H1 (cell line): ENCODE results near the gene C3. TPM values are rescaled to one million over a fixed set of nuclear protein-coding genes. Genes with fewer than 3 reads are reported as not detected.

Experiments used
- CTCF ChIA-PET: fragments of 300-600 bp; sonication (Branson Sonifier 250); formaldehyde crosslinking; loops from one replicate; lab custom pipeline; 2021; ENCODE audit not compliant: partially characterized antibody; lab: Charles Lee
- POLR2A ChIA-PET: fragments of 300-600 bp; sonication (Branson Sonifier 250); formaldehyde crosslinking; loops from one replicate; lab custom pipeline; 2021; ENCODE audit warnings: inconsistent platforms; ENCODE audit not compliant: partially characterized antibody; lab: Charles Lee
- DNase-seq, 2 experiments: peaks; one replicate each; pipeline versions ENCODE4 v3.0.0 to v3.0.0-alpha.2; 2010 to 2022; ENCODE audit warnings: low spot score in 2 of 2, low read depth in 1 of 2, mixed read lengths in 1 of 2
- FAIRE-seq: peaks from 2 replicates; lab custom pipeline; 2011; peaks lifted over from hg19 to GRCh38; lab: Jason Lieb, UNC
- H2AFZ ChIP-seq: 2 replicates; pipeline ENCODE4 v1.8.1; 2012; ENCODE audit warnings: low read length, inconsistent platforms
- H2AK5ac ChIP-seq: 2 replicates; pipeline ENCODE4 v1.6.1; 2013; ENCODE audit warnings: low read depth, low read length
- H2BK120ac ChIP-seq: replicated peaks from 2 replicates; pipeline ENCODE3; 2013; ENCODE audit warnings: low read depth, low read length, inconsistent platforms
- H2BK12ac ChIP-seq: 2 replicates; pipeline ENCODE4 v1.6.1; 2013; ENCODE audit warnings: low read depth, low read length
- H2BK15ac ChIP-seq: 2 replicates; pipeline ENCODE4 v1.6.1; 2013; ENCODE audit warnings: low read length
- H2BK20ac ChIP-seq: 2 replicates; pipeline ENCODE4 v1.6.1; 2013; ENCODE audit warnings: low read length
- H2BK5ac ChIP-seq: 2 replicates; pipeline ENCODE4 v1.6.1; 2013; ENCODE audit warnings: low read depth, low read length
- H3K14ac ChIP-seq: 2 replicates; pipeline ENCODE4 v1.6.1; 2013; ENCODE audit warnings: inconsistent platforms; ENCODE audit not compliant: insufficient read length
- H3K18ac ChIP-seq: 2 replicates; pipeline ENCODE4 v1.6.1; 2013; ENCODE audit warnings: low read length; ENCODE audit errors: extremely low read depth
- H3K23ac ChIP-seq: 2 replicates; pipeline ENCODE4 v1.6.1; 2013; ENCODE audit warnings: inconsistent platforms; ENCODE audit not compliant: insufficient read length
- H3K23me2 ChIP-seq: 2 replicates; pipeline ENCODE4 v1.6.1; 2013; ENCODE audit warnings: low read depth, low read length
- H3K27ac ChIP-seq: 2 replicates; pipeline ENCODE4 v1.6.1; 2011; ENCODE audit warnings: low read depth, low read length, inconsistent platforms
- H3K27me3 ChIP-seq, 4 experiments: replicated peaks in 1 of 4; 1 replicate in 1 of 4; 2 replicates in 3 of 4; pipeline versions ENCODE4 v1.6.1 to v1.8.1; 2011 to 2013; ENCODE audit warnings: low read length in 3 of 4, mild to moderate bottlenecking in 3 of 4, inconsistent platforms in 2 of 4, mixed read lengths in 2 of 4, moderate library complexity in 1 of 4; ENCODE audit not compliant: control insufficient read depth in 3 of 4, insufficient read depth in 3 of 4; ENCODE audit errors: extremely low read depth in 1 of 4
- H3K36me3 ChIP-seq, 4 experiments: 2 replicates each; pipeline versions ENCODE4 v1.6.1 to v1.8.1; 2011 to 2013; ENCODE audit warnings: mild to moderate bottlenecking in 4 of 4, low read length in 3 of 4, moderate library complexity in 2 of 4, control low read depth in 1 of 4, inconsistent platforms in 1 of 4; ENCODE audit not compliant: insufficient read depth in 4 of 4, control insufficient read depth in 2 of 4
- H3K4ac ChIP-seq: replicated peaks from 2 replicates; pipeline ENCODE3; 2013; ENCODE audit warnings: low read length, low read depth, mixed read lengths, inconsistent platforms; ENCODE audit not compliant: insufficient read length
- H3K4me1 ChIP-seq, 4 experiments: replicated peaks in 1 of 4; 1 replicate in 1 of 4; 2 replicates in 3 of 4; pipeline versions ENCODE4 v1.6.1 to v1.8.1; 2011 to 2013; ENCODE audit warnings: low read length in 3 of 4, inconsistent platforms in 2 of 4, mixed read lengths in 1 of 4; ENCODE audit not compliant: insufficient read depth in 4 of 4, control insufficient read depth in 3 of 4
- H3K4me2 ChIP-seq, 2 experiments: 2 replicates each; pipeline versions ENCODE4 v1.6.1 to v1.8.1; 2011 to 2013; ENCODE audit warnings: low read depth in 2 of 2, low read length in 2 of 2, control low read depth in 1 of 2, inconsistent platforms in 1 of 2, mild to moderate bottlenecking in 1 of 2; ENCODE audit not compliant: insufficient read depth in 1 of 2
- H3K4me3 ChIP-seq, 4 experiments: fragments of 200-600, 300-600 bp in 1 of 4; sonication (generic), shearing (Covaris generic), sonication (Bioruptor Twin) in 1 of 4; 2 replicates each; pipeline versions ENCODE4 v1.5.1 to v1.8.1; 2011 to 2016; ENCODE audit warnings: low read length in 4 of 4, low read depth in 3 of 4, control low read depth in 2 of 4, inconsistent platforms in 2 of 4, mild to moderate bottlenecking in 2 of 4, mixed read lengths in 1 of 4, moderate library complexity in 1 of 4; ENCODE audit not compliant: insufficient read depth in 2 of 4; ENCODE audit errors: extremely low read depth in 1 of 4
- H3K56ac ChIP-seq: replicated peaks from 2 replicates; pipeline ENCODE3; 2013; ENCODE audit warnings: low read depth, mild to moderate bottlenecking, mixed read lengths, low read length, inconsistent platforms; ENCODE audit not compliant: insufficient read length
- H3K79me1 ChIP-seq: 2 replicates; pipeline ENCODE4 v1.6.1; 2013; ENCODE audit warnings: low read depth, low read length, control low read depth
- H3K79me2 ChIP-seq, 2 experiments: 2 replicates each; pipeline versions ENCODE4 v1.6.1 to v1.8.1; 2012 to 2013; ENCODE audit warnings: low read length in 2 of 2, mild to moderate bottlenecking in 2 of 2, inconsistent platforms in 1 of 2; ENCODE audit not compliant: insufficient read depth in 2 of 2, control insufficient read depth in 1 of 2
- H3K9ac ChIP-seq, 4 experiments: replicated peaks in 1 of 4; 1 replicate in 1 of 4; 2 replicates in 3 of 4; pipeline versions ENCODE4 v1.6.1 to v1.8.1; 2011 to 2013; ENCODE audit warnings: low read depth in 3 of 4, low read length in 3 of 4, control low read depth in 2 of 4, mild to moderate bottlenecking in 2 of 4, moderate library complexity in 2 of 4, inconsistent platforms in 1 of 4; ENCODE audit errors: extremely low read depth in 1 of 4
- H3K9me3 ChIP-seq, 2 experiments: 2 replicates each; pipeline versions ENCODE4 v1.6.1 to v1.8.1; 2012 to 2013; ENCODE audit warnings: mild to moderate bottlenecking in 2 of 2, moderate library complexity in 2 of 2, control low read depth in 1 of 2, inconsistent platforms in 1 of 2, low read depth in 1 of 2, low read length in 1 of 2, mixed read lengths in 1 of 2; ENCODE audit not compliant: insufficient read depth in 2 of 2
- H4K20me1 ChIP-seq, 2 experiments: replicated peaks in 1 of 2; 2 replicates each; pipeline versions ENCODE3 to v1.8.1; 2011 to 2013; ENCODE audit warnings: inconsistent platforms in 2 of 2, low read length in 2 of 2, mild to moderate bottlenecking in 1 of 2; ENCODE audit not compliant: insufficient read depth in 2 of 2, control insufficient read depth in 1 of 2
- H4K5ac ChIP-seq: 2 replicates; pipeline ENCODE4 v1.6.1; 2013; ENCODE audit warnings: low read length, low read depth, mixed read lengths, inconsistent platforms; ENCODE audit not compliant: insufficient read length
- H4K8ac ChIP-seq: 2 replicates; pipeline ENCODE4 v1.8.0; 2013; ENCODE audit warnings: mild to moderate bottlenecking, moderate library complexity, low read length, inconsistent platforms; ENCODE audit not compliant: insufficient read depth; ENCODE audit errors: extremely low read depth
- H4K91ac ChIP-seq: replicated peaks from 2 replicates; pipeline ENCODE3; 2013; ENCODE audit warnings: low read length, mixed read lengths, inconsistent platforms; ENCODE audit not compliant: insufficient read length
- CBX5 ChIP-seq: fragments of 300-800, 300-1000 bp; sonication (generic); IDR thresholded peaks from 2 replicates; pipeline ENCODE4 v1.7.1; 2016; ENCODE audit warnings: antibody characterized with exemption, low read length, low read depth
- CEBPB ChIP-seq: IDR thresholded peaks from 2 replicates; pipeline ENCODE4 v1.6.1; 2012; ENCODE audit warnings: low read depth, low read length
- CTBP2 ChIP-seq: IDR thresholded peaks from 2 replicates; pipeline ENCODE4 v1.7.0; 2011; ENCODE audit warnings: borderline replicate concordance, mild to moderate bottlenecking, moderate library complexity, mixed read lengths, low read length; ENCODE audit not compliant: insufficient read depth, insufficient read length
- EGR1 ChIP-seq: IDR thresholded peaks from 2 replicates; pipeline ENCODE4 v1.6.1; 2011; ENCODE audit warnings: low read depth, low read length, borderline replicate concordance
- EP300 ChIP-seq, 2 experiments: IDR thresholded peaks; 1 replicate in 1 of 2; 2 replicates in 1 of 2; pipeline ENCODE4 v1.6.1; 2011 to 2012; ENCODE audit warnings: low read depth in 2 of 2, low read length in 2 of 2, mild to moderate bottlenecking in 2 of 2, borderline replicate concordance in 1 of 2, inconsistent platforms in 1 of 2, moderate library complexity in 1 of 2
- JUND ChIP-seq: IDR thresholded peaks from 2 replicates; pipeline ENCODE4 v1.6.1; 2011; ENCODE audit warnings: mild to moderate bottlenecking, improper control_type of control experiment, low read length
- MAFK ChIP-seq: IDR thresholded peaks from 2 replicates; pipeline ENCODE4 v1.6.1; 2012; ENCODE audit warnings: low read depth, mild to moderate bottlenecking, improper control_type of control experiment, low read length
- PHF8 ChIP-seq: fragments of 200-600 bp; sonication (generic); conservative IDR thresholded peaks from 2 replicates; pipeline ENCODE4 v1.7.1; 2012; ENCODE audit warnings: low read depth, mild to moderate bottlenecking, inconsistent platforms, low read length, moderate library complexity
- POLR2A ChIP-seq, 2 experiments: IDR thresholded peaks; 1 replicate in 1 of 2; 2 replicates in 1 of 2; pipeline ENCODE4 v1.6.1; 2011; ENCODE audit warnings: low read depth in 2 of 2, low read length in 2 of 2, mild to moderate bottlenecking in 2 of 2; ENCODE audit errors: control extremely low read depth in 1 of 2
- POLR2AphosphoS5 ChIP-seq: IDR thresholded peaks from 2 replicates; pipeline ENCODE4 v1.6.1; 2011; ENCODE audit warnings: low read depth, low read length
- POU5F1 ChIP-seq: IDR thresholded peaks from 2 replicates; pipeline ENCODE4 v1.6.1; 2011; ENCODE audit warnings: low read depth, mild to moderate bottlenecking, low read length, moderate library complexity
- RXRA ChIP-seq: IDR thresholded peaks from 2 replicates; pipeline ENCODE4 v1.6.1; 2011; ENCODE audit warnings: low read depth, mild to moderate bottlenecking, low read length, moderate library complexity; ENCODE audit not compliant: insufficient read depth
- SIRT6 ChIP-seq: IDR thresholded peaks from one replicate; pipeline ENCODE4 v1.7.1; 2012; ENCODE audit warnings: low read length, inconsistent platforms
- SP1 ChIP-seq: IDR thresholded peaks from 2 replicates; pipeline ENCODE4 v1.6.1; 2011; ENCODE audit warnings: low read depth, low read length
- SP4 ChIP-seq: IDR thresholded peaks from 2 replicates; pipeline ENCODE4 v1.6.1; 2012; ENCODE audit warnings: low read length, inconsistent platforms
- TCF12 ChIP-seq: IDR thresholded peaks from 2 replicates; pipeline ENCODE4 v1.6.1; 2011; ENCODE audit warnings: low read depth, mild to moderate bottlenecking, low read length
- TEAD4 ChIP-seq: IDR thresholded peaks from 2 replicates; pipeline ENCODE4 v1.6.1; 2012; ENCODE audit warnings: low read depth, low read length, inconsistent platforms, mixed read lengths
- WGBS, 2 experiments: shearing (Covaris generic) in 1 of 2; methylation state at CpG; one replicate each; pipeline versions ENCODE4 v1.1.6 to v1.1.7; 2013 to 2015; ENCODE audit warnings: low lambda C conversion rate in 2 of 2, mixed read lengths in 2 of 2, inconsistent platforms in 1 of 2, low coverage in 1 of 2, missing lambda C conversion rate in 1 of 2; ENCODE audit not compliant: insufficient replicate concordance in 2 of 2, insufficient coverage in 1 of 2, insufficient read length in 1 of 2; ENCODE audit errors: extremely low coverage in 1 of 2, missing lambda C conversion rate in 1 of 2; 5-methylcytosine and 5-hydroxymethylcytosine counted together
- polyA plus RNA-seq, 7 experiments: library from polyadenylated mRNA; depleted of rRNA in 3 of 7; stranded (reverse) in 5 of 7; unstranded in 2 of 7; fragments of >200 nt in 5 of 7; fragments of 200-250 nt in 2 of 7; gene quantifications; 1 replicate in 5 of 7; 2 replicates in 1 of 7; 4 replicates in 1 of 7; pipeline versions ENCODE4 v1.2.1 to v1.2.3, GENCODE V29; 2011 to 2013; ENCODE audit warnings: missing spikeins in 2 of 7, mixed read lengths in 2 of 7
- total RNA-seq: library from RNA; stranded (reverse); fragmentation: NEBNext Ultra II Directional; extraction: Animal tissue kit (Norgen Biotek cat#: 25700); gene quantifications from 2 replicates; pipeline ENCODE4 v1.2.1, GENCODE V29; 2021

C3 gene
- total and polyA plus RNA-seq, 2 of the 8 experiments (the other 6 are each of a cell fraction or from before 2014, with no cell fraction given): 6.4 to 12.8 TPM

- Histone ChIP-seq H3K9ac (no peak overlapping the region), H3K18ac (no peak overlapping the region)
These were observed 470 bp downstream of the C3 start for GRCh38 chr19:6719992-6720368.

More at GRCh38 chr19:6719992-6720368, 470 bp downstream of the C3 start:
- DNase-seq: no peak
- no peak overlapping the region for H3K56ac ChIP-seq
- H3K4ac ChIP-seq: no peak overlapping the region
- no peaks in the 10 kb centered on the region for H3K79me1 ChIP-seq
- H3K4me3 ChIP-seq: no peak overlapping the region
- H4K91ac ChIP-seq: no peak overlapping the region
- no peak overlapping the region for H2BK120ac ChIP-seq
- peaks cover 10% of the 10 kb centered on the region for H3K23me2 ChIP-seq
- no peak overlapping the region for H4K5ac ChIP-seq
- no peak overlapping the region for H2BK20ac ChIP-seq
- H3K9me3 ChIP-seq: no peaks in the 10 kb centered on the region
- H3K27ac ChIP-seq: no peak overlapping the region
- H2BK5ac ChIP-seq: no peak overlapping the region
- CTCF ChIA-PET: interaction anchor here (7.2 kb wide), 1 partner anchor 17 kb away, joined by 31 read pairs; the partner anchor contains the start of gene GPR108
- POLR2A ChIA-PET: no interaction called here
- H3K14ac ChIP-seq: no peak overlapping the region
- no peak overlapping the region for H3K4me2 ChIP-seq
- no peak overlapping the region for H2BK12ac ChIP-seq
- FAIRE-seq: no peak
- H2BK15ac ChIP-seq: no peak overlapping the region
- peaks cover 0 to 6% of the 10 kb centered on the region in 2 experiments for H4K20me1 ChIP-seq
- no peak overlapping the region for H4K8ac ChIP-seq
- peaks cover 0 to 12% (median 5%) of the 10 kb centered on the region in 4 experiments; a peak in 4 of 7 replicates for H3K4me1 ChIP-seq
- no peaks in the 10 kb centered on the region; a peak in 1 of 4 replicates for H3K79me2 ChIP-seq
- no peaks in the 10 kb centered on the region; a peak in 1 of 7 replicates for H3K27me3 ChIP-seq
- no peaks in the 10 kb centered on the region; a peak in 1 of 8 replicates for H3K36me3 ChIP-seq
- no peak overlapping the region for H2AK5ac ChIP-seq
- WGBS, 2 experiments: 92% methylated on average over 3 of the region's 3 CpGs; no CpG with 5 or more reads in 1 of the 2 experiments
- H3K23ac ChIP-seq: no peak overlapping the region
- H2AFZ ChIP-seq: no peak overlapping the region
- TF ChIP-seq POLR2AphosphoS5 (no peak), POLR2A (IDR thresholded peaks at IDR 0.05; ENCODE audit: control extremely low read depth in 1 of 2, low read depth in 2 of 2, low read length in 2 of 2) (no peak), TEAD4 (no peak), SP1 (no peak), JUND (no peak), CEBPB (no peak), CBX5 (no peak), EP300 (IDR thresholded peaks at IDR 0.05; ENCODE audit: borderline replicate concordance in 1 of 2, low read depth in 2 of 2, low read length in 2 of 2) (no peak), RXRA (no peak), PHF8 (no peak), POU5F1 (no peak), EGR1 (no peak), MAFK (no peak), CTBP2 (no peak), SIRT6 (no peak), TCF12 (no peak), SP4 (no peak)
